HUES64 (cell line): ENCODE data around the gene GALNT9. TPM values are rescaled to one million over a fixed set of nuclear protein-coding genes. Genes with fewer than 3 reads are reported as not detected.
"Not testable (repeated sequence)": the region's sequence is repeated elsewhere in the genome, so short reads cannot be mapped to it uniquely, and the experiment has no call there.

Source experiments
- H3K27ac ChIP-seq: 2 replicates; pipeline ENCODE4 v1.7.0; 2013; ENCODE audit warnings: low read depth, low read length, inconsistent platforms
- H3K27me3 ChIP-seq: 2 replicates; pipeline ENCODE4 v1.6.1; 2013; ENCODE audit warnings: mild to moderate bottlenecking, low read length; ENCODE audit not compliant: insufficient read depth
- H3K36me3 ChIP-seq: 2 replicates; pipeline ENCODE4 v1.6.1; 2013; ENCODE audit warnings: mild to moderate bottlenecking, low read length; ENCODE audit not compliant: insufficient read depth
- H3K4me1 ChIP-seq: 2 replicates; pipeline ENCODE4 v1.6.1; 2013; ENCODE audit warnings: mild to moderate bottlenecking, low read length, moderate library complexity; ENCODE audit not compliant: insufficient read depth
- H3K4me3 ChIP-seq: 2 replicates; pipeline ENCODE4 v1.5.1; 2013; ENCODE audit warnings: mild to moderate bottlenecking, low read length, moderate library complexity
- H3K9ac ChIP-seq: 2 replicates; pipeline ENCODE4 v1.6.1; 2013; ENCODE audit warnings: mild to moderate bottlenecking, low read depth, low read length
- H3K9me3 ChIP-seq: 2 replicates; pipeline ENCODE4 v1.6.1; 2013; ENCODE audit warnings: low read depth, low read length; ENCODE audit not compliant: insufficient read depth
- WGBS: fragments of 150-250, 120-280 bp; methylation state at CpG from one replicate; pipeline ENCODE4 v1.1.7; 2013; ENCODE audit warnings: missing lambda C conversion rate; 5-methylcytosine and 5-hydroxymethylcytosine counted together
- polyA plus RNA-seq, 2 experiments: library from polyadenylated mRNA; stranded (reverse); fragments of 50-300 nt; gene quantifications; one replicate each; pipeline ENCODE4 v1.2.3, GENCODE V29; 2013

The GALNT9 gene
- 0.35 TPM for polyA plus RNA-seq (2013, experiment 1 of 2)
- polyA plus RNA-seq (2013, experiment 2 of 2): not detected

- H3K9me3 ChIP-seq: peaks cover 51% of the 10 kb centered on the region
- H3K4me1 ChIP-seq: no peaks in the 10 kb centered on the region
- H3K4me3 ChIP-seq: no peak within 1 kb of the TSS
- 94% methylated on average over 63 of the region's 86 CpGs for WGBS
- no peak within 1 kb of the TSS for H3K27ac ChIP-seq
- H3K27me3 ChIP-seq: peaks cover 43% of the 10 kb centered on the region
- H3K36me3 ChIP-seq: no peaks in the 10 kb centered on the region
- no peak within 1 kb of the TSS for H3K9ac ChIP-seq
Observed at GRCh38 chr12:132329036-132329719, at the start of gene GALNT9. Gene GALNT9 (minus strand): TSS chr12:132329589. CDS start chr12:132329203, 386 bp downstream.

GRCh38 chr12:132379057-132379456 lies 49.7 kb upstream of the GALNT9 start:
- not testable (repeated sequence) for H3K4me1 ChIP-seq, H3K36me3 ChIP-seq, H3K27ac ChIP-seq, H3K4me3 ChIP-seq, H3K9ac ChIP-seq
- Histone ChIP-seq H3K27me3 (peaks cover 63% of the 10 kb centered on the region), H3K9me3 (peaks cover 39% of the 10 kb centered on the region)
- 92% methylated on average over 5 of the region's 6 CpGs for WGBS

GRCh38 chr12:132377147-132377546 lies 47.8 kb upstream of the GALNT9 start:
- Histone ChIP-seq H3K27me3 (peaks cover 58% of the 10 kb centered on the region), H3K27ac (no peak overlapping the region)
- WGBS: 77% methylated on average over 2 of the region's 2 CpGs

GRCh38 chr12:132376464-132376830 lies 47.1 kb upstream of the GALNT9 start:
- Histone ChIP-seq H3K9me3 (peaks cover 51% of the 10 kb centered on the region), H3K4me3 (no peak overlapping the region), H3K4me1 (no peaks in the 10 kb centered on the region), H3K27ac (no peak overlapping the region), H3K27me3 (peaks cover 53% of the 10 kb centered on the region), H3K36me3 (no peaks in the 10 kb centered on the region), H3K9ac (no peak overlapping the region)
- 95% methylated on average over 10 of the region's 10 CpGs for WGBS

More at GRCh38 chr12:132377147-132377546, 47.8 kb upstream of the GALNT9 start:
- H3K4me1 ChIP-seq: no peaks in the 10 kb centered on the region
- H3K36me3 ChIP-seq: no peaks in the 10 kb centered on the region
- H3K9ac ChIP-seq: no peak overlapping the region
- peaks cover 44% of the 10 kb centered on the region for H3K9me3 ChIP-seq
- no peak overlapping the region for H3K4me3 ChIP-seq

GRCh38 chr12:132375747-132376463 lies 46.5 kb upstream of the GALNT9 start:
- Histone ChIP-seq H3K4me3 (no peak overlapping the region), H3K27ac (no peak overlapping the region), H3K4me1 (no peaks in the 10 kb centered on the region), H3K36me3 (no peaks in the 10 kb centered on the region), H3K9ac (no peak overlapping the region), H3K27me3 (peaks cover 50% of the 10 kb centered on the region), H3K9me3 (peaks cover 54% of the 10 kb centered on the region)
- WGBS: 90% methylated on average over 22 of the region's 22 CpGs

- H3K9me3 ChIP-seq: peaks cover 56% of the 10 kb centered on the region
- no peak overlapping the region for H3K27ac ChIP-seq
- no peaks in the 10 kb centered on the region for H3K4me1 ChIP-seq
- WGBS: 85% methylated on average over 28 of the region's 28 CpGs
- H3K36me3 ChIP-seq: no peaks in the 10 kb centered on the region
- H3K27me3 ChIP-seq: peaks cover 39% of the 10 kb centered on the region
- no peak overlapping the region for H3K4me3 ChIP-seq
- no peak overlapping the region for H3K9ac ChIP-seq
Observed at GRCh38 chr12:132374612-132375445, 45.4 kb upstream of the GALNT9 start.

- no peak overlapping the region for H3K4me3 ChIP-seq
Observed at GRCh38 chr12:132373901-132374611, 44.7 kb upstream of the GALNT9 start.

GRCh38 chr12:132367852-132368251 lies 38.5 kb upstream of the GALNT9 start:
- no peaks in the 10 kb centered on the region for H3K36me3 ChIP-seq
- H3K9me3 ChIP-seq: peaks cover 57% of the 10 kb centered on the region
- peaks cover 2% of the 10 kb centered on the region for H3K27me3 ChIP-seq
- no peak overlapping the region for H3K4me3 ChIP-seq
- WGBS: 68% methylated on average over 16 of the region's 18 CpGs
- H3K27ac ChIP-seq: no peak overlapping the region
- no peaks in the 10 kb centered on the region for H3K4me1 ChIP-seq
- no peak overlapping the region for H3K9ac ChIP-seq

More at GRCh38 chr12:132373901-132374611, 44.7 kb upstream of the GALNT9 start:
- H3K4me1 ChIP-seq: no peaks in the 10 kb centered on the region
- H3K27me3 ChIP-seq: peaks cover 33% of the 10 kb centered on the region
- WGBS: 82% methylated on average over 28 of the region's 28 CpGs
- H3K36me3 ChIP-seq: no peaks in the 10 kb centered on the region
- no peak overlapping the region for H3K9ac ChIP-seq
- H3K9me3 ChIP-seq: peaks cover 61% of the 10 kb centered on the region
- no peak overlapping the region for H3K27ac ChIP-seq

GRCh38 chr12:132367071-132367851 lies 37.9 kb upstream of the GALNT9 start:
- Histone ChIP-seq H3K9ac (no peak overlapping the region), H3K9me3 (peaks cover 61% of the 10 kb centered on the region), H3K36me3 (no peaks in the 10 kb centered on the region), H3K4me3 (no peak overlapping the region), H3K27me3 (peaks cover 2% of the 10 kb centered on the region), H3K27ac (no peak overlapping the region), H3K4me1 (no peaks in the 10 kb centered on the region)
- WGBS: 89% methylated on average over 31 of the region's 31 CpGs

- H3K27ac ChIP-seq: no peak overlapping the region
- 87% methylated on average over 17 of the region's 17 CpGs for WGBS
- no peak overlapping the region for H3K9ac ChIP-seq
Observed at GRCh38 chr12:132366341-132366861, 37.0 kb upstream of the GALNT9 start.

More at GRCh38 chr12:132366341-132366861, 37.0 kb upstream of the GALNT9 start:
- Histone ChIP-seq H3K36me3 (no peaks in the 10 kb centered on the region), H3K4me3 (no peak overlapping the region), H3K27me3 (no peaks in the 10 kb centered on the region; the same call in 1 of the 2 replicates), H3K9me3 (peaks cover 53% of the 10 kb centered on the region), H3K4me1 (no peaks in the 10 kb centered on the region)
